HG03565 (cell line): ENCODE data around the gene TOP2B.

Source experiments
- ATAC-seq: cut with Tn5 transposase; IDR thresholded peaks from one replicate; pipeline ENCODE4 v1.9.1; 2021; ENCODE audit warnings: mild to moderate bottlenecking, moderate library complexity; ENCODE audit not compliant: unreplicated experiment

The TOP2B gene

DNA sequence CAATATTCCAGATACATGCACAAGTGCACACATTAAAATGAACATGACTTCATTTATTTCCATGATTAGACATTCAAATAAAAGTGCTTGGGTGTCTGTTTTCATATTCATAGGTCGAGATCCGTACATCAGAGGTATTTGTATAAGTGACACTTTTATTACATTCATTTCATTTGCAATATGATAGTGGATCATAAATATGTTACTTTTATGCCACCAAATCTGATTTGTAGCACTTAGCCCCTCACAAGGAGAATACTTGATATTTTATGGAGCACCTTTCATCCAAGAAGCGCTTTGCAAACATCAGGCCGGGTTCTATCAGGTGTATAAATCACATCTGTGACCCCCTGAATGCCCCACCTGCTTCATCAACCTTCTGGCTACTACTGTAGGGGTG is 100.6 kb downstream of the TOP2B start:
- no peak for ATAC-seq

DNA sequence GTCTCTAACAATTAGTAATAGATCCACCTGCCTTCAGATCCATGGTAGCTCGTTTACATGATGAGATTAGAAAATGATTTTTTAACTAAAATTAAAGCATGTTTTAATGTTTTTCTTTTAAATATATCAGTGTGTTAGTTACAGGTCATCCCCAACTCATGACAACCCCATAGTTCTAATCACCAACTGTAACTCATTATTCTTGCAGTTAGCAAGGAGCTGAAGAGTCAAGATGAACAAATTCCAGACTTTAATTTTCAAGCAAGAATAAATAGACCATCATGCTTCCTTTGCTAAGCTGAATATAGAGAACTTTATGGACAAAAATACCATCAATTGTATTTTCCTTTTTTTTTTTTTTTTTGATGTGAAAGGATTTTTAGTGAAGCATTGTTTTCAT is 101.1 kb downstream of the TOP2B start:
- ATAC-seq = no peak

DNA sequence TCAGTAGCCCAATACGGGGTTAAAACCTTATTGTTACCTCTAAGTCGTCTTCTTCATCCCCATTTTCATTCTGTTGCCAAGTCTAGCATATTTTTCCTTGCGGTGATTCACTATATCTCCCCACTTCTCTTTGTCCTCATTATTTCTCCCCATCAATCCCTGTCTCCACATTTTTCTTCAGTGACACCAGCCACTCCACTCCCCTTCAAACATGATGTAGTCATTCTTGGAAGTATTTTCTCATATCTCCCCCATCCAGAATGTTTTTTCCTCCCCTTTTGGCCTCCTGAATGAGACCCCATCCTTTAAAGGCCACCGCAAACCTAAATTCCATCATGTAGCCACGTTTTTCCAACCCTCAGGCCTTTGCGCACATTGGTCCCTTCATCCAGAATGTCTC is 105.9 kb downstream of the TOP2B start:
- ATAC-seq = no peak

DNA sequence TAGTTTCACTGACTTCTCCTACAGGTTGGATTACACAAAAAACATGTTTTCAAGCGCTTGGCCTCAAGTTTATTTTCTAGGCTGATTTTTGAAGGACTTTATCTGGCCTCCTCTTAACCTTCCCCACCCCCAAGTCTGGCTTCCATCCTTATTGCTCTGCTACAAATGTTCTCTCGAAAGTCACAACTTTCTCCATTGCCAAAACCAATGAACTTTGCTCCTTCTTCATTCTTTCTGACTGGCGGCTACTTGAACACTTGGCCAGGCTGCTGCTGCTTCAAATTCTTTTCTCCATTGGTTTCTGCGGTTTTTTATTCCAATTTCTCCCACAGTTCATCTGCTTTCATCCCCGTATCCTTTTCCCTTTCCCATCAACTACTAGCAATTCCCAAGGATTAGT is 106.6 kb downstream of the TOP2B start:
- no peak for ATAC-seq

DNA sequence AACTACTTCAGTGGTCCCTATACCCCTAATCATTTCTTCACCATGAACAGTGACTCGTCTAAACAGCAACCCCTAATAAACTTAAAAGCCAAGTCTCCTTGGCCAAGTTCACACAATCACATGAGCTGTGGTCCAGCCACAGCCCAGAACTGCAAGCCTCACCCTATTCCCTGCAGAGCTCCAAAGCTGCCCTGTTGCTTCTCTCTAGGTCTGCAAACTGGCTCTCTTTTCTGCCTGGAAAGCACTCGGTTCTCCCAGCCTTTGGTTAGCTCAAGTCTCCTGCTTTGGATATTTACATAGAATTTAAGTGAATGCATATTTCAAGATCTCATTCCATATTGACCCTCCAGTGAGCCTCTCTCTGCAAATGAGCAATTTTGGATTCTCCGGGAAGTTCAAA is 107.0 kb downstream of the TOP2B start:
- no peak for ATAC-seq

DNA sequence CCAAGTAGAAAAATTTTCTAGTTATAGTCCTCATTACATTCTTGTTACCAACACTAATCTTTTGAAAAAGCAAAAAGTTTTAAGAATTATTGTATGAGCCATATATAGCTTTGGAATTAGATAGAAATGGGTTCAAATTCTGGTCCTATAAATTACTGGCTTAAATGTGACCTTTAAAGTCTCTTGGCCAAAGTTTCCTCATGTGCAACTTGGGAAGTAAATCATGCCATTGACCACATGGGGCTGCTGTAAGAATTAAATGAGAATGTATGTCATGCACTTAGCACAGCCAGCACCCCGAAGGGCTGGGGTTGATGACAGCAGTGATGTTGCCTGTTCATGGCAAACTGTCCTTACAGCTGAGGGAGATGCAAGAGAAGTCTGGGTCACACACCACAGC is 108.3 kb downstream of the TOP2B start:
- ATAC-seq = no peak

DNA sequence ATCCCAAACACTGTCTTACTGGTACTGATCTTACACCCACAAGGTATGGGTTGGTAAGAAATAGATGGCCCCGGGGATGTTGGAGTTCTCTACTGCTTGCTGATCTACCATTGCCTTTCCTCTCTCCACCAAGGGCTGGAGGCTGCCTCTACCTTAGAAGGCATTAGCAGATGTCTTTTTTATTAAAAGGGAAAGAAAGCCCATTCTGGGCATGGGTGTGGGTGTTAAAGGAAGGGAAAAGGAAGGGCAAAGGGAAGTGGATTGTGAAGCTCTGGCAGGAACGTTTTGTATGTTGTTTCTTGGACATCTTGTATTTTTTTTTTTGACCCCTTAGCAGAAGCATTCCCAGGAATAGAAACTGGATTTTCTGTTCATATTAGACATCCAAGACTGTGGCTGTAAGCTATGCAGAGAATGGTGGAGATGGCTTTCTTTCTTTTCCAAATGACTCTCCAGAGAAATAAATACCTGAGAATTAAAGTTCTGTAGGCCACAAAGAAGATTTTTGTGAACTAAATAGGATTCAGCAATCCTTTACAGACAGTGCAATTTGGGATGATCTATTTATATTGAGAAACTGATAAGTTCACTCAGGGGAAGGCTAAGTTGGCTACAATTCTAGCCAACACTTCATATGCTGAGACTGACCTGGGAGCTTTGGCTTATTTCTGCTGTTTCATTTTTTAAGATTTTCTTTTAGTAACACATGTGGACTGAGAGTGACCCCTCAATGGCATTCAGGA is 108.8 kb downstream of the TOP2B start:
- no peak for ATAC-seq

DNA sequence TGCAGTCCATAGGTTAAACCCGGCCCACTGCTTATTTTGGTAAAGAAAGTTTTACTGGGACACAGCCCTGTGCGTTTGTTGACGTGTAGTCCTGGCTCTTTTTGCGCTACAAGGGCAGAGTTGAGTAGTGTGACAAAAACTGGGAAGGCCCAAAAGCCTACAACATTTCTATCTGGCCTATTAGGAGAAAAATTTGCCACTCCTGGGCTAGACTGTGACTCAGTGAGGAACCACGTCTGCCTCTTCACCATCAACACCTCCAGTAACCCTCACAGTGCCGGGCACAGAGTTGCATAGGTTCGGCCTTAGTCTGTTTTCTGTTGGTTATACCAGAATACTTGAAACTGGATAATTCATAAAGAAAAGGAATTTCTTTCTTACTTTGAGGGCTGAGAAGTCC is 110.3 kb downstream of the TOP2B start:
- no peak for ATAC-seq

DNA sequence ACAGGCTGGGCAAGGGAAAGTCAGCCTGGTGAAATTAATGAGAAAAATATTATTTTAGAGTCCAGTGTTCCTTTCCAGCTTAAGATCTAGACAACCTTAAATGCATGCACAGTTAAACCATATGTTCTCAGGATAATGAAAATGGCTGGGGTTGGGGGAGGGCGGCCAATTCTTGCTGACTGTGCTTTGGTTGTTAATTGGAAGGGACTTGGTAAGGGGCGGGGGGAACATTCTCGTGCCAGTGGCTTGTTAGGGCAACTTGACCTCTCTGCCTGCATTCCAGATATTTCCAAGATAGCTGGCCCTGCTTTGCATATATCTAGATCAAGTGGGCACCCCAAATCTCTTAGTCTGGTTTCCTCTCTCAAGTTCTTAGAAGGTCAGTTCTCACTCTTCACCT is 112.5 kb downstream of the TOP2B start:
- ATAC-seq = no peak

DNA sequence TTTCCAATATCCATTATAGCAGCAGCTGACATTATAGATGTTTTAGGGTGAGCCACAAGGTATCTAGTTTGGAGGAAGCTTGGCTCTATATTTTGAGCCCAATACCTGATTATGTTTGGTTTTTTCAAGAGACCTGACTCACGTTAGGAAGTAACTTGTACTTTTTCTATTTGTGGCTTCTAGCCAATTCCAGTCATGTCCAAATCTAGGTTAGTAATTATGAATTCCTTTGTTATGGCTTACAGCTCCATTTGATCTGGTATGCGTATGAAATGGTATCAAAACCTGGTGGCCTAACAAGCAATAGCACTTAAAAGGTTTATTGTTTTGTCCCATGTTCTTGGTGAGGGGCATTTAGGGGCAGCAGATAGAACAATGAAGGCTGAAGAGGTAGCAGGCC is 115.9 kb downstream of the TOP2B start:
- no peak for ATAC-seq

DNA sequence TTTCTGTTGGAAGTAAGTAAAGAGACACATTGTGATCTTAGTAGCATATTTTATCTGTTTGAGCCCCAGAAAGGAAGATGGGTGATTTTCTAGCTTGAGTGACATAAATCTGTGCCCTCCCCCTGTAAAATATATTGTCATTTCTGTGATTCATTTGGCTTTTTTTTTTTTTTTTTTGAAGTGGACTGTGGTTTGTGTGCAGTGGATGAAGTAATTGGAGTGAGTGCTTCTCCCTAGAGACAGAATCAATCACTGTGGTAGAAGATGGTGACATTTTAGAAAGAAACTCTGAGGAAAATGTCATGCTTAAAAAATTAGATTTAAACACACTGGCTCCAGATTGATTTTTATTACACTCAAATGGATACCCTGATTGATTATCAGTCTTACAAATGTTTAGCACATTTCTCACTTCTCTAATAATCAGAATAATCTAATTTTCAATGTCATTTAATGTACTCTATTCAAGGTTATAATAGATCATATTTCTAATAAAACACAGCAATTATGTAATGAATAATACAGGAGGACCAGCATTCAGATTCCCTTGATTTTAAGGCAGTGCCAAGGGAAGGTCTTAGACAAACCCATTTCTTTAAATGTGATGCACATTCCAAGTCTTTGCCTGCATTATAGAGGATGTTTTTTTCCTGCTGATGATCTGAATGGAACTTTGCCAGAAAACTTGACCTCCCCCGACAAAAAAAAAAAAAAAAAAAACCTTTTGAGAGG is 116.6 kb downstream of the TOP2B start:
- ATAC-seq = no peak
